H1 (cell line): ENCODE data around the gene GRK7. TPM values are rescaled to one million over a fixed set of nuclear protein-coding genes. Genes with fewer than 3 reads are reported as not detected.

Experiments
- CTCF ChIA-PET: fragments of 300-600 bp; sonication (Branson Sonifier 250); formaldehyde crosslinking; loops from one replicate; lab custom pipeline; 2021; ENCODE audit not compliant: partially characterized antibody; lab: Charles Lee
- POLR2A ChIA-PET: fragments of 300-600 bp; sonication (Branson Sonifier 250); formaldehyde crosslinking; loops from one replicate; lab custom pipeline; 2021; ENCODE audit warnings: inconsistent platforms; ENCODE audit not compliant: partially characterized antibody; lab: Charles Lee
- DNase-seq, 2 experiments: peaks; one replicate each; pipeline versions ENCODE4 v3.0.0 to v3.0.0-alpha.2; 2010 to 2022; ENCODE audit warnings: low spot score in 2 of 2, low read depth in 1 of 2, mixed read lengths in 1 of 2
- FAIRE-seq: peaks from 2 replicates; lab custom pipeline; 2011; peaks lifted over from hg19 to GRCh38; lab: Jason Lieb, UNC
- H2AFZ ChIP-seq: 2 replicates; pipeline ENCODE4 v1.8.1; 2012; ENCODE audit warnings: low read length, inconsistent platforms
- H2AK5ac ChIP-seq: 2 replicates; pipeline ENCODE4 v1.6.1; 2013; ENCODE audit warnings: low read depth, low read length
- H2BK120ac ChIP-seq: replicated peaks from 2 replicates; pipeline ENCODE3; 2013; ENCODE audit warnings: low read depth, low read length, inconsistent platforms
- H2BK12ac ChIP-seq: 2 replicates; pipeline ENCODE4 v1.6.1; 2013; ENCODE audit warnings: low read depth, low read length
- H2BK15ac ChIP-seq: 2 replicates; pipeline ENCODE4 v1.6.1; 2013; ENCODE audit warnings: low read length
- H2BK20ac ChIP-seq: 2 replicates; pipeline ENCODE4 v1.6.1; 2013; ENCODE audit warnings: low read length
- H2BK5ac ChIP-seq: 2 replicates; pipeline ENCODE4 v1.6.1; 2013; ENCODE audit warnings: low read depth, low read length
- H3K14ac ChIP-seq: 2 replicates; pipeline ENCODE4 v1.6.1; 2013; ENCODE audit warnings: inconsistent platforms; ENCODE audit not compliant: insufficient read length
- H3K18ac ChIP-seq: 2 replicates; pipeline ENCODE4 v1.6.1; 2013; ENCODE audit warnings: low read length; ENCODE audit errors: extremely low read depth
- H3K23ac ChIP-seq: 2 replicates; pipeline ENCODE4 v1.6.1; 2013; ENCODE audit warnings: inconsistent platforms; ENCODE audit not compliant: insufficient read length
- H3K23me2 ChIP-seq: 2 replicates; pipeline ENCODE4 v1.6.1; 2013; ENCODE audit warnings: low read depth, low read length
- H3K27ac ChIP-seq: 2 replicates; pipeline ENCODE4 v1.6.1; 2011; ENCODE audit warnings: low read depth, low read length, inconsistent platforms
- H3K27me3 ChIP-seq, 4 experiments: replicated peaks in 1 of 4; 1 replicate in 1 of 4; 2 replicates in 3 of 4; pipeline versions ENCODE4 v1.6.1 to v1.8.1; 2011 to 2013; ENCODE audit warnings: low read length in 3 of 4, mild to moderate bottlenecking in 3 of 4, inconsistent platforms in 2 of 4, mixed read lengths in 2 of 4, moderate library complexity in 1 of 4; ENCODE audit not compliant: control insufficient read depth in 3 of 4, insufficient read depth in 3 of 4; ENCODE audit errors: extremely low read depth in 1 of 4
- H3K36me3 ChIP-seq, 4 experiments: 2 replicates each; pipeline versions ENCODE4 v1.6.1 to v1.8.1; 2011 to 2013; ENCODE audit warnings: mild to moderate bottlenecking in 4 of 4, low read length in 3 of 4, moderate library complexity in 2 of 4, control low read depth in 1 of 4, inconsistent platforms in 1 of 4; ENCODE audit not compliant: insufficient read depth in 4 of 4, control insufficient read depth in 2 of 4
- H3K4ac ChIP-seq: replicated peaks from 2 replicates; pipeline ENCODE3; 2013; ENCODE audit warnings: low read length, low read depth, mixed read lengths, inconsistent platforms; ENCODE audit not compliant: insufficient read length
- H3K4me1 ChIP-seq, 4 experiments: replicated peaks in 1 of 4; 1 replicate in 1 of 4; 2 replicates in 3 of 4; pipeline versions ENCODE4 v1.6.1 to v1.8.1; 2011 to 2013; ENCODE audit warnings: low read length in 3 of 4, inconsistent platforms in 2 of 4, mixed read lengths in 1 of 4; ENCODE audit not compliant: insufficient read depth in 4 of 4, control insufficient read depth in 3 of 4
- H3K4me2 ChIP-seq, 2 experiments: 2 replicates each; pipeline versions ENCODE4 v1.6.1 to v1.8.1; 2011 to 2013; ENCODE audit warnings: low read depth in 2 of 2, low read length in 2 of 2, control low read depth in 1 of 2, inconsistent platforms in 1 of 2, mild to moderate bottlenecking in 1 of 2; ENCODE audit not compliant: insufficient read depth in 1 of 2
- H3K4me3 ChIP-seq, 4 experiments: fragments of 200-600, 300-600 bp in 1 of 4; sonication (generic), shearing (Covaris generic), sonication (Bioruptor Twin) in 1 of 4; 2 replicates each; pipeline versions ENCODE4 v1.5.1 to v1.8.1; 2011 to 2016; ENCODE audit warnings: low read length in 4 of 4, low read depth in 3 of 4, control low read depth in 2 of 4, inconsistent platforms in 2 of 4, mild to moderate bottlenecking in 2 of 4, mixed read lengths in 1 of 4, moderate library complexity in 1 of 4; ENCODE audit not compliant: insufficient read depth in 2 of 4; ENCODE audit errors: extremely low read depth in 1 of 4
- H3K56ac ChIP-seq: replicated peaks from 2 replicates; pipeline ENCODE3; 2013; ENCODE audit warnings: low read depth, mild to moderate bottlenecking, mixed read lengths, low read length, inconsistent platforms; ENCODE audit not compliant: insufficient read length
- H3K79me1 ChIP-seq: 2 replicates; pipeline ENCODE4 v1.6.1; 2013; ENCODE audit warnings: low read depth, low read length, control low read depth
- H3K79me2 ChIP-seq, 2 experiments: 2 replicates each; pipeline versions ENCODE4 v1.6.1 to v1.8.1; 2012 to 2013; ENCODE audit warnings: low read length in 2 of 2, mild to moderate bottlenecking in 2 of 2, inconsistent platforms in 1 of 2; ENCODE audit not compliant: insufficient read depth in 2 of 2, control insufficient read depth in 1 of 2
- H3K9ac ChIP-seq, 4 experiments: replicated peaks in 1 of 4; 1 replicate in 1 of 4; 2 replicates in 3 of 4; pipeline versions ENCODE4 v1.6.1 to v1.8.1; 2011 to 2013; ENCODE audit warnings: low read depth in 3 of 4, low read length in 3 of 4, control low read depth in 2 of 4, mild to moderate bottlenecking in 2 of 4, moderate library complexity in 2 of 4, inconsistent platforms in 1 of 4; ENCODE audit errors: extremely low read depth in 1 of 4
- H3K9me3 ChIP-seq, 2 experiments: 2 replicates each; pipeline versions ENCODE4 v1.6.1 to v1.8.1; 2012 to 2013; ENCODE audit warnings: mild to moderate bottlenecking in 2 of 2, moderate library complexity in 2 of 2, control low read depth in 1 of 2, inconsistent platforms in 1 of 2, low read depth in 1 of 2, low read length in 1 of 2, mixed read lengths in 1 of 2; ENCODE audit not compliant: insufficient read depth in 2 of 2
- H4K20me1 ChIP-seq, 2 experiments: replicated peaks in 1 of 2; 2 replicates each; pipeline versions ENCODE3 to v1.8.1; 2011 to 2013; ENCODE audit warnings: inconsistent platforms in 2 of 2, low read length in 2 of 2, mild to moderate bottlenecking in 1 of 2; ENCODE audit not compliant: insufficient read depth in 2 of 2, control insufficient read depth in 1 of 2
- H4K5ac ChIP-seq: 2 replicates; pipeline ENCODE4 v1.6.1; 2013; ENCODE audit warnings: low read length, low read depth, mixed read lengths, inconsistent platforms; ENCODE audit not compliant: insufficient read length
- H4K8ac ChIP-seq: 2 replicates; pipeline ENCODE4 v1.8.0; 2013; ENCODE audit warnings: mild to moderate bottlenecking, moderate library complexity, low read length, inconsistent platforms; ENCODE audit not compliant: insufficient read depth; ENCODE audit errors: extremely low read depth
- H4K91ac ChIP-seq: replicated peaks from 2 replicates; pipeline ENCODE3; 2013; ENCODE audit warnings: low read length, mixed read lengths, inconsistent platforms; ENCODE audit not compliant: insufficient read length
- BCL11A ChIP-seq, 2 experiments: IDR thresholded peaks; one replicate each; pipeline ENCODE4 v1.6.1; 2011; ENCODE audit warnings: low read depth in 2 of 2, low read length in 2 of 2, mild to moderate bottlenecking in 2 of 2
- EGR1 ChIP-seq: IDR thresholded peaks from 2 replicates; pipeline ENCODE4 v1.6.1; 2011; ENCODE audit warnings: low read depth, low read length, borderline replicate concordance
- GABPA ChIP-seq: IDR thresholded peaks from 2 replicates; pipeline ENCODE4 v1.6.1; 2011; ENCODE audit warnings: mild to moderate bottlenecking, low read length, moderate library complexity, borderline replicate concordance; ENCODE audit not compliant: insufficient read depth
- GTF2F1 ChIP-seq: IDR thresholded peaks from 2 replicates; pipeline ENCODE4 v1.6.1; 2012; ENCODE audit warnings: low read depth, low read length, improper control_type of control experiment, borderline replicate concordance
- SAP30 ChIP-seq: fragments of 300-600 bp; sonication (generic); IDR thresholded peaks from 2 replicates; pipeline ENCODE4 v1.7.1; 2012; ENCODE audit warnings: low read length, moderate library complexity, mild to moderate bottlenecking, inconsistent platforms; ENCODE audit not compliant: insufficient read depth, insufficient replicate concordance
- SP4 ChIP-seq: IDR thresholded peaks from 2 replicates; pipeline ENCODE4 v1.6.1; 2012; ENCODE audit warnings: low read length, inconsistent platforms
- TAF1 ChIP-seq: IDR thresholded peaks from 2 replicates; pipeline ENCODE4 v1.6.1; 2011; ENCODE audit warnings: mild to moderate bottlenecking, low read depth, low read length
- WGBS, 2 experiments: shearing (Covaris generic) in 1 of 2; methylation state at CpG; one replicate each; pipeline versions ENCODE4 v1.1.6 to v1.1.7; 2013 to 2015; ENCODE audit warnings: low lambda C conversion rate in 2 of 2, mixed read lengths in 2 of 2, inconsistent platforms in 1 of 2, low coverage in 1 of 2, missing lambda C conversion rate in 1 of 2; ENCODE audit not compliant: insufficient replicate concordance in 2 of 2, insufficient coverage in 1 of 2, insufficient read length in 1 of 2; ENCODE audit errors: extremely low coverage in 1 of 2, missing lambda C conversion rate in 1 of 2; 5-methylcytosine and 5-hydroxymethylcytosine counted together
- polyA plus RNA-seq, 7 experiments: library from polyadenylated mRNA; depleted of rRNA in 3 of 7; stranded (reverse) in 5 of 7; unstranded in 2 of 7; fragments of >200 nt in 5 of 7; fragments of 200-250 nt in 2 of 7; gene quantifications; 1 replicate in 5 of 7; 2 replicates in 1 of 7; 4 replicates in 1 of 7; pipeline versions ENCODE4 v1.2.1 to v1.2.3, GENCODE V29; 2011 to 2013; ENCODE audit warnings: missing spikeins in 2 of 7, mixed read lengths in 2 of 7
- total RNA-seq: library from RNA; stranded (reverse); fragmentation: NEBNext Ultra II Directional; extraction: Animal tissue kit (Norgen Biotek cat#: 25700); gene quantifications from 2 replicates; pipeline ENCODE4 v1.2.1, GENCODE V29; 2021
- TF ChIP-seq, protein P1 (sequence below): IDR thresholded peaks from 2 replicates; pipeline ENCODE4 v1.6.1; 2012; ENCODE audit warnings: low read length, inconsistent platforms

Gene GRK7
- total and polyA plus RNA-seq, 2 of the 8 experiments (the other 6 are each of a cell fraction or from before 2014, with no cell fraction given), result not detected

DNA sequence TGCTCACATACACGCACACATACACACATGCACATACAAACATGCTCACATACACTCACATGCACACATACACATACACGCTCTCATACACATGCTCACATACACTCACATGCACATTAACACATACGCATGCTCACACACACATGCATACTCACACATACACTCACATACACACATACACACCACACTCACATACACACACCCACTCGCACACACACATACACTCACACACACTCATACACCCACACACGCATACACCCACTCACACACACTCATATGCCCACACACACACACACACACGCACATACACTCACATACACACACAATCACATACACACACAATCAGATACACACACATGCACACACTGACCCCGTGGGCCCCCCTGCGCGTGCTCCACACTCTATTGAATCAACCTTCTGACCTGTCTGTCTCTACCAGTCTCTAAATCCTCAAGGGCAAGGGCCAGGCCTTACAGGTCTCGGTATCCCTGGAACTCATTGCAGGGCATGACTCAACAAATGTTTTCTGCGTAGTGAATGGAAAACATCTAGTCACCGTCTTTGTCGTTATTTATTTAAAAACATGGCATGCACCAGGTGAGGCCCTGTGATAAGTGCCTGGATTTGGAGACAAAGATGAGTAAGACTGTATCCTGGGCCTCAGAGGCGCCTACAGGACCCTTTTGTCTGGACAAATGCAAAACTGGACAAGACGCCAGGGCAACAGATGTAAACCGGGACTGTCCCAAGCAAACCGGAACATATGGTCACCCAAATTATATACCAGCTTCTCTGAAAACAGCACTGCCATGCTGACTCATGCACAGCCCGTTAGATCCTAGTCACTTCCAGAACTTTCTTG is 41.8 kb downstream of the GRK7 start:
- ChIA-PET CTCF (interaction anchor here (1.1 to 3.1 kb wide), 2 partner anchors 12 to 23 kb away, joined by 5 to 13 read pairs; no protein-coding TSS in a partner anchor), POLR2A (interaction anchor here (1.3 kb wide), 1 partner anchor 10 kb away, joined by 3 read pairs; no protein-coding TSS in a partner anchor)
- no peaks in the 10 kb centered on the region for H3K79me1 ChIP-seq
- peak overlapping the region; percentile 3; the same call in 1 of the 2 replicates for H2BK5ac ChIP-seq
- no peaks in the 10 kb centered on the region for H3K27me3 ChIP-seq
- no peak overlapping the region for H3K14ac ChIP-seq
- H2AK5ac ChIP-seq, result peak overlapping the region; percentile 69; the same call in 1 of the 2 replicates
- H3K79me2 ChIP-seq, result peaks cover 0 to 4% of the 10 kb centered on the region in 2 experiments; a peak in 2 of 4 replicates
- H2BK12ac ChIP-seq, result peak overlapping the region; percentile 6; the same call in 1 of the 2 replicates
- no peak overlapping the region for H3K18ac ChIP-seq
- no peak overlapping the region; the same call in 1 of the 2 replicates for H2BK20ac ChIP-seq
- no peak overlapping the region for H3K4me3 ChIP-seq
- H3K4ac ChIP-seq, result peak overlapping the region; percentile 44
- H3K4me1 ChIP-seq, result peaks cover 0 to 2% (median 1%) of the 10 kb centered on the region in 4 experiments; a peak in 1 of 7 replicates
- peaks cover 0 to 6% of the 10 kb centered on the region in 2 experiments for H4K20me1 ChIP-seq
- no peak overlapping the region for H4K5ac ChIP-seq
- no peak overlapping the region for H2AFZ ChIP-seq
- H3K9ac ChIP-seq, result no peak overlapping the region; a peak in 1 of 7 replicates
- no peak for DNase-seq
- H3K27ac ChIP-seq, result no peak overlapping the region
- WGBS, 2 experiments, result 88 to 100% methylated on average over 1 to 18 of the region's 18 CpGs
- H3K23ac ChIP-seq, result no peak overlapping the region
- H3K9me3 ChIP-seq, result peaks cover 0 to 2% of the 10 kb centered on the region in 2 experiments; a peak in 1 of 4 replicates
- peaks cover 7% of the 10 kb centered on the region; the same call in 1 of the 2 replicates for H3K23me2 ChIP-seq
- H2BK120ac ChIP-seq, result peak overlapping the region; percentile 92
- no peak for FAIRE-seq
- H4K91ac ChIP-seq, result peak overlapping the region; percentile 52
- H2BK15ac ChIP-seq, result peak overlapping the region; percentile 12; the same call in 1 of the 2 replicates
- no peak overlapping the region for H3K4me2 ChIP-seq
- H3K56ac ChIP-seq, result peak overlapping the region; percentile 73
- H4K8ac ChIP-seq, result no peak overlapping the region; the same call in 1 of the 2 replicates
- no peaks in the 10 kb centered on the region; a peak in 1 of 8 replicates for H3K36me3 ChIP-seq
- TF ChIP-seq, protein P1, sequence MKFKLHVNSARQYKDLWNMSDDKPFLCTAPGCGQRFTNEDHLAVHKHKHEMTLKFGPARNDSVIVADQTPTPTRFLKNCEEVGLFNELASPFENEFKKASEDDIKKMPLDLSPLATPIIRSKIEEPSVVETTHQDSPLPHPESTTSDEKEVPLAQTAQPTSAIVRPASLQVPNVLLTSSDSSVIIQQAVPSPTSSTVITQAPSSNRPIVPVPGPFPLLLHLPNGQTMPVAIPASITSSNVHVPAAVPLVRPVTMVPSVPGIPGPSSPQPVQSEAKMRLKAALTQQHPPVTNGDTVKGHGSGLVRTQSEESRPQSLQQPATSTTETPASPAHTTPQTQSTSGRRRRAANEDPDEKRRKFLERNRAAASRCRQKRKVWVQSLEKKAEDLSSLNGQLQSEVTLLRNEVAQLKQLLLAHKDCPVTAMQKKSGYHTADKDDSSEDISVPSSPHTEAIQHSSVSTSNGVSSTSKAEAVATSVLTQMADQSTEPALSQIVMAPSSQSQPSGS, result no peak
- TF ChIP-seq SAP30 (no peak), SP4 (no peak), GABPA (no peak), BCL11A (IDR thresholded peaks at IDR 0.05; ENCODE audit: low read depth in 2 of 2, low read length in 2 of 2) (no peak), GTF2F1 (no peak), TAF1 (no peak), EGR1 (no peak)
